AG04450 (cell line): ENCODE measurements around the gene TM9SF1. TPM values are rescaled to one million over a fixed set of nuclear protein-coding genes. Genes with fewer than 3 reads are reported as not detected.

ENCODE experiments used
- CTCF ChIA-PET: fragments of 300-600, 350-600 bp; formaldehyde crosslinking; extraction: SDS; loops from one replicate; lab custom pipeline; 2022; ENCODE audit warnings: antibody characterized with exemption, inconsistent platforms; lab: Charles Lee
- POLR2A ChIA-PET: fragments of 350-600 bp; formaldehyde crosslinking; extraction: SDS; loops from one replicate; lab custom pipeline; 2021; ENCODE audit warnings: antibody characterized with exemption, inconsistent platforms; lab: Yijun Ruan, JAX
- DNase-seq: peaks from one replicate; pipeline ENCODE4 v3.0.0-alpha.2; 2011; ENCODE audit warnings: low read depth, low spot score
- H3K27ac ChIP-seq: one replicate; pipeline ENCODE4 v1.5.1; 2012; ENCODE audit warnings: low read depth, low read length, control low read depth
- H3K27me3 ChIP-seq: one replicate; pipeline ENCODE4 v1.6.0; 2012; ENCODE audit warnings: low read length; ENCODE audit not compliant: control insufficient read depth, insufficient read depth
- H3K4me3 ChIP-seq: 2 replicates; pipeline ENCODE4 v1.5.1; 2011; ENCODE audit warnings: mild to moderate bottlenecking, low read depth, low read length, control low read depth
- H3K9me3 ChIP-seq: 2 replicates; pipeline ENCODE4 v1.5.1; 2012; ENCODE audit warnings: low read length; ENCODE audit not compliant: control insufficient read depth, insufficient read depth
- polyA plus RNA-seq: library from polyadenylated mRNA; depleted of rRNA; stranded (reverse); fragments of >200 nt; gene quantifications from 2 replicates; pipeline ENCODE4 v1.2.3, GENCODE V29; 2011
- TF ChIP-seq, protein P1 (sequence below): IDR thresholded peaks from 2 replicates; pipeline ENCODE4 v1.5.1; 2011; ENCODE audit warnings: low read depth, low read length, control low read depth, inconsistent platforms

Gene TM9SF1
- polyA plus RNA-seq, 1 experiment: 44.9 TPM

DNA sequence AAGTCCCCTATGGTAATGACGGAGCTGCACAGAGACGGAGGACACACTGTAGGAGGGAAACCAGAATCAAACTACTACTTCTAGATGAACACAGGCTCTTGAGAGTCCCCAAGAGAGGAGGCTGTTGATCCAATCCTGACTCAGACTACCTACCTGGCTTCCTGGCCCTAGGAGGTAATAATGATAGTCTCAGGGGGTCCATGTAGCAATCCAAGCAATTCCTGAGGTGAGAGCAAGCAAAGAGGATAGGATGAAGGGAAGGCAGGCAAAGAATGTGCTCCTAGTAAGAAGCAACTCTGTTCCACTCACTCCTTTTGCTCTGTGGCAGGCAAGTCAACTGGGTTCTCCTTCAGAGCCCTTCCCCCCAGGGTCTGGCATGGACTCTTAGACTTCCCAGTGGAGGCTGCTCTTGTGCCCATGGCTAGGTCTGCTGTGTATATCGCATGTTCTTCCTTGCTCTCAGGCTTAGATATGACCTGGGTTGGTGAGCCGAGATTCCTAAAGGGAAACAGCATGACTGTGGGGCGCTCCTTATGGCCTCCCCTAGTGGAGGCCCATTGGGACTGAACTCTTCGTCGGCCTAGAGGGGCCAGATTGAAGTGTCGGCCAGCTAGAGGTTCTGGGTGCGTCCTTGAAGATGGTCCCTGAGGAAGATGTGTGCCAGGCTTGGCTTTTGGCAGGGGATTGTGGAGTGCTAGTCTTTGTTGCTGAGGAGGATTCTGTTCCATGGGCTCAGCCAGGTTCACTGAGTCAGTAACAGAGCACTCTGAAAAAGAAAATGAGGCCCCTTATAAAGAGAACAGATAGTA is 45.1 kb upstream of the TM9SF1 start:
- no peak for DNase-seq
- ChIA-PET CTCF (interaction anchor here (1.0 to 5.6 kb wide), 3 partner anchors 57 to 79 kb away, joined by 4 to 84 read pairs (median 5); partner anchors contain the start of genes DHRS1, IRF9 and NOP9), POLR2A (no interaction called here)
- Histone ChIP-seq H3K27me3 (no peaks in the 10 kb centered on the region), H3K4me3 (no peak overlapping the region), H3K9me3 (no peaks in the 10 kb centered on the region), H3K27ac (no peak overlapping the region)
- TF ChIP-seq, protein P1, sequence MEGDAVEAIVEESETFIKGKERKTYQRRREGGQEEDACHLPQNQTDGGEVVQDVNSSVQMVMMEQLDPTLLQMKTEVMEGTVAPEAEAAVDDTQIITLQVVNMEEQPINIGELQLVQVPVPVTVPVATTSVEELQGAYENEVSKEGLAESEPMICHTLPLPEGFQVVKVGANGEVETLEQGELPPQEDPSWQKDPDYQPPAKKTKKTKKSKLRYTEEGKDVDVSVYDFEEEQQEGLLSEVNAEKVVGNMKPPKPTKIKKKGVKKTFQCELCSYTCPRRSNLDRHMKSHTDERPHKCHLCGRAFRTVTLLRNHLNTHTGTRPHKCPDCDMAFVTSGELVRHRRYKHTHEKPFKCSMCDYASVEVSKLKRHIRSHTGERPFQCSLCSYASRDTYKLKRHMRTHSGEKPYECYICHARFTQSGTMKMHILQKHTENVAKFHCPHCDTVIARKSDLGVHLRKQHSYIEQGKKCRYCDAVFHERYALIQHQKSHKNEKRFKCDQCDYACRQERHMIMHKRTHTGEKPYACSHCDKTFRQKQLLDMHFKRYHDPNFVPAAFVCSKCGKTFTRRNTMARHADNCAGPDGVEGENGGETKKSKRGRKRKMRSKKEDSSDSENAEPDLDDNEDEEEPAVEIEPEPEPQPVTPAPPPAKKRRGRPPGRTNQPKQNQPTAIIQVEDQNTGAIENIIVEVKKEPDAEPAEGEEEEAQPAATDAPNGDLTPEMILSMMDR: no peak

DNA sequence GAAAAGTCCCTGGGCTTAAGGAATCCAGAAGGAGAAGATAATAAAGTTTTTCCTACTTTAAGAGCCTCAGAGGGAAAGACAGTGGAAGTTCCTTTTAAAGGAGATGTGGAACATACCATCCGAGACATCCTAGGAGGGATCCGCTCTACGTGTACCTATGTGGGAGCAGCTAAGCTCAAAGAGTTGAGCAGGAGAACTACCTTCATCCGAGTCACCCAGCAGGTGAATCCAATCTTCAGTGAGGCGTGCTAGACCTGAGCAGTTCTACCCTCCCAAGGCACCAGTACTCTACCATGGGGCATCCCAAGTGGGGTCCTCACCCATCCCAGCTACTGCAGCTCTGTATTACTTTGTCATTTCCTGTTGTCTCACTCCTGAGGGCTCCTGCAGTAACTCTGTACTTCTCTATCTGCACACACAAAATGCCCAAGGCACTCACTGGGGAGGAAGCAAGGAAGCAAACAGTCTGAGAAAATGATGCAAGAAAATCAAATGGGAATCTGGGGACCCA is 43.3 kb upstream of the TM9SF1 start:
- H3K4me3 ChIP-seq: no peak overlapping the region
- H3K27me3 ChIP-seq: no peaks in the 10 kb centered on the region
- TF ChIP-seq, protein P1: no peak
- no peak for DNase-seq
- no peaks in the 10 kb centered on the region for H3K9me3 ChIP-seq
- CTCF ChIA-PET: interaction anchor here (1.0 to 1.2 kb wide), 4 partner anchors 8 to 95 kb away, joined by 3 to 5 read pairs (median 4); no protein-coding TSS in a partner anchor
- POLR2A ChIA-PET: no interaction called here
- no peak overlapping the region for H3K27ac ChIP-seq

DNA sequence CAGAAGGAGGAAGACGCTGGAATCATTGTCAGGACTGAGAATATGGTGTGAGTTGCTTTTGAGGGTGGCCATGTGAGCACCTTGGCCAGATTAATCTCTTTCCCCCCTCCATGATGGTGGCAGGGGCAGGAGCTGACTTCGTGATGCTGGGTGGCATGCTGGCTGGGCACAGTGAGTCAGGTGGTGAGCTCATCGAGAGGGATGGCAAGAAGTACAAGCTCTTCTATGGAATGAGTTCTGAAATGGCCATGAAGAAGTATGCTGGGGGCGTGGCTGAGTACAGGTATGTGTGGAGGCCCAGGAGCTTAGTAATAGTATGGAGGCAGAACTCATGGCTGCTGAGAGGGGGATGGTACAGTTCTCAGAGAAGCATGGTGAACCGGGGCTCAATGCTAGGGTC is 42.9 kb upstream of the TM9SF1 start:
- no peak overlapping the region for H3K27ac ChIP-seq
- ChIA-PET POLR2A (no interaction called here), CTCF (interaction anchor here (1.0 to 1.2 kb wide), 4 partner anchors 8 to 95 kb away, joined by 3 to 5 read pairs (median 4); no protein-coding TSS in a partner anchor)
- no peaks in the 10 kb centered on the region for H3K27me3 ChIP-seq
- H3K9me3 ChIP-seq: no peaks in the 10 kb centered on the region
- H3K4me3 ChIP-seq: no peak overlapping the region
- no peak for DNase-seq
- TF ChIP-seq, protein P1: no peak

DNA sequence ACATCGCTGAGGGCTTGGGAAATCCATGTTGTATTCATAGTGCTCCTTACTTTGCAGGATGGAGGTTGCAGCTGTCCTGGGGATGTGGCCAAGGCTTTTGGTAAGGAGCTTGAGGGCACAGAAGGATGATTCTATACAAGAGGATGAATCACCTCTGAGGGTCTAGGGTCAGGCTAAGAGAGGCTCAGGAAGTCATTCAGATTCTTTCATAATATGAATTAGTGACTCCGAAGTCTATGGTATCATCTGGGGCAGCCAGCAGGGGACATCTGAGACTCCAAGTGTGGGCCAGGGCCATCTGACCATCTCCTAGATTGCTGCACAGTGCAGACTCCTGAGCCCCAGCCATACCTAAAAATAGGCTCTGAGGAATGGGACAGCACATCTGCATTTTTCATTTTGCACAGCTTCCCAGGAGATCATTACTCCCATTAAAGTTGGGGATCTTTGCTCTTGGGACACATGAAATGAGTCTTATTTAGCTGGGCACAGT is 42.3 kb upstream of the TM9SF1 start:
- Histone ChIP-seq H3K27ac (no peak overlapping the region), H3K4me3 (no peak overlapping the region), H3K9me3 (no peaks in the 10 kb centered on the region), H3K27me3 (no peaks in the 10 kb centered on the region)
- no peak for DNase-seq
- CTCF ChIA-PET: interaction anchor here (1.0 kb wide), 1 partner anchor 9 kb away, joined by 5 read pairs; no protein-coding TSS in a partner anchor
- POLR2A ChIA-PET: no interaction called here
- TF ChIP-seq, protein P1: no peak
